HepG2 (cell line): ENCODE data around the gene ST8SIA1. TPM values are rescaled to one million over a fixed set of nuclear protein-coding genes. Genes with fewer than 3 reads are reported as not detected.

Experiments used
- ATAC-seq: fragments of 200-7000 bp; cut with Tn5 transposase; 3 replicates; pipeline ENCODE4 v1.9.1; 2020; ENCODE audit warnings: mild to moderate bottlenecking, moderate library complexity
- BruUV-seq: library from RNA; stranded (reverse); fragments of 400-500 nt; replicated peaks from 2 replicates; lab custom pipeline; 2021; lab: Mats Ljungman, UMichigan
- CTCF ChIA-PET: fragments of 300-600 bp; formaldehyde crosslinking; extraction: SDS; loops from one replicate; lab custom pipeline; 2021; ENCODE audit warnings: low total read pairs, inconsistent platforms, low intra/inter-chr PET ratio; lab: Yijun Ruan, JAX
- POLR2A ChIA-PET: fragments of 350-600 bp; sonication (Branson Sonifier 250); formaldehyde crosslinking; loops from one replicate; lab custom pipeline; 2020; ENCODE audit warnings: antibody characterized with exemption, inconsistent platforms; lab: Yijun Ruan, JAX
- DNase-seq: peaks from one replicate; pipeline ENCODE4 v3.0.0-alpha.2; 2015; ENCODE audit warnings: low spot score
- FAIRE-seq: peaks from 3 replicates; lab custom pipeline; 2011; peaks lifted over from hg19 to GRCh38; lab: Jason Lieb, UNC
- H2AFZ ChIP-seq: one replicate; pipeline ENCODE4 v1.6.1; 2011; ENCODE audit warnings: low read length, inconsistent platforms
- H3K27ac ChIP-seq: fragments of 300-600 bp; 3 replicates; pipeline ENCODE4 v1.8.0; 2011; ENCODE audit warnings: mixed run types, mild to moderate bottlenecking, mixed read lengths, low read length, inconsistent platforms; ENCODE audit not compliant: insufficient read depth; ENCODE audit errors: extremely low read length
- H3K27me3 ChIP-seq, 2 experiments: fragments of 200-600 bp in 1 of 2; 2 replicates in 1 of 2; 3 replicates in 1 of 2; pipeline versions ENCODE4 v1.6.0 to v1.8.0; 2011; ENCODE audit warnings: low read length in 2 of 2, mild to moderate bottlenecking in 2 of 2, moderate library complexity in 2 of 2, inconsistent platforms in 1 of 2; ENCODE audit not compliant: insufficient read depth in 2 of 2, control insufficient read depth in 1 of 2
- H3K36me3 ChIP-seq, 2 experiments: fragments of 200-600 bp in 1 of 2; replicated peaks in 1 of 2; 2 replicates in 1 of 2; 3 replicates in 1 of 2; pipeline versions ENCODE4 v1.5.1 to v1.8.0; 2011; ENCODE audit warnings: low read length in 2 of 2, inconsistent platforms in 1 of 2; ENCODE audit not compliant: insufficient read depth in 2 of 2, control insufficient read depth in 1 of 2
- H3K4me1 ChIP-seq: 2 replicates; pipeline ENCODE4 v1.5.1; 2012; ENCODE audit warnings: low read length, inconsistent platforms; ENCODE audit not compliant: insufficient read depth
- H3K4me2 ChIP-seq: 2 replicates; pipeline ENCODE4 v1.6.0; 2011; ENCODE audit warnings: low read depth, low read length, inconsistent platforms
- H3K4me3 ChIP-seq, 3 experiments: fragments of 200-600 bp in 1 of 3; sonication (generic), shearing (Covaris generic) in 1 of 3; replicated peaks in 1 of 3; 2 replicates each; pipeline ENCODE4 v1.5.1; 2011 to 2016; ENCODE audit warnings: low read length in 3 of 3, inconsistent platforms in 2 of 3, low read depth in 2 of 3, mild to moderate bottlenecking in 2 of 3, control low read depth in 1 of 3, mixed read lengths in 1 of 3; ENCODE audit not compliant: insufficient read depth in 1 of 3
- H3K79me2 ChIP-seq: one replicate; pipeline ENCODE4 v1.6.1; 2011; ENCODE audit warnings: low read length, inconsistent platforms; ENCODE audit not compliant: insufficient read depth
- H3K9ac ChIP-seq: 2 replicates; pipeline ENCODE4 v1.6.0; 2011; ENCODE audit warnings: mild to moderate bottlenecking, low read depth, low read length, inconsistent platforms; ENCODE audit not compliant: insufficient read depth
- H3K9me3 ChIP-seq: 2 replicates; pipeline ENCODE4 v1.5.1; 2012; ENCODE audit warnings: mild to moderate bottlenecking, low read length
- H4K20me1 ChIP-seq: 2 replicates; pipeline ENCODE4 v1.6.0; 2011; ENCODE audit warnings: inconsistent platforms, mild to moderate bottlenecking, low read length, moderate library complexity; ENCODE audit not compliant: insufficient read depth
- BORCS8-MEF2B ChIP-seq: sonication (generic); formaldehyde crosslinking; IDR thresholded peaks from 2 replicates; pipeline ENCODE4 v1.8.0; 2022; ENCODE audit warnings: mild to moderate bottlenecking, missing genetic modification reagents
- FIP1L1 ChIP-seq: fragments of 200-400 bp; formaldehyde crosslinking; IDR thresholded peaks from 2 replicates; pipeline ENCODE4 v1.6.1; 2018; ENCODE audit warnings: low read depth, mild to moderate bottlenecking, low read length, moderate library complexity, borderline replicate concordance; ENCODE audit not compliant: insufficient read depth
- MBNL3 ChIP-seq: fragments of 250-450 bp; sonication (Bioruptor Pico); conservative IDR thresholded peaks from 2 replicates; pipeline ENCODE4 v1.8.0; 2022; ENCODE audit warnings: mild to moderate bottlenecking, inconsistent platforms
- NCOA2 ChIP-seq: sonication (generic); formaldehyde crosslinking; IDR thresholded peaks from 2 replicates; pipeline ENCODE4 v1.8.0; 2022; ENCODE audit warnings: inconsistent platforms
- THAP11 ChIP-seq: IDR thresholded peaks from 2 replicates; pipeline ENCODE4 v1.6.1; 2016; ENCODE audit warnings: missing biosample characterization, missing genetic modification reagents
- ZFP62 ChIP-seq: sonication (generic); formaldehyde crosslinking; IDR thresholded peaks from 2 replicates; pipeline ENCODE4 v1.4.0; 2020; ENCODE audit warnings: missing genetic modification reagents
- ZNF292 ChIP-seq: sonication (generic); formaldehyde crosslinking; IDR thresholded peaks from 2 replicates; pipeline ENCODE4 v1.8.1; 2022; ENCODE audit warnings: mild to moderate bottlenecking, low read depth, missing genetic modification reagents, borderline replicate concordance
- ZNF337 ChIP-seq: sonication (generic); formaldehyde crosslinking; IDR thresholded peaks from 2 replicates; pipeline ENCODE4 v1.5.1; 2020; ENCODE audit warnings: missing genetic modification reagents, low read depth, mild to moderate bottlenecking, borderline replicate concordance
- ZNF354B ChIP-seq: sonication (generic); formaldehyde crosslinking; IDR thresholded peaks from 2 replicates; pipeline ENCODE4 v1.8.0; 2022; ENCODE audit warnings: mild to moderate bottlenecking, missing genetic modification reagents
- ZNF75D ChIP-seq: sonication (generic); formaldehyde crosslinking; IDR thresholded peaks from 2 replicates; pipeline ENCODE4 v1.8.1; 2023; ENCODE audit warnings: missing genetic modification reagents, mild to moderate bottlenecking, borderline replicate concordance
- WGBS: methylation state at CpG from one replicate; pipeline ENCODE4 v1.1.6; 2017; ENCODE audit warnings: low lambda C conversion rate; 5-methylcytosine and 5-hydroxymethylcytosine counted together
- in situ Hi-C: cut with HindIII; loops from 2 replicates; pipeline ENCODE4 v1.10.0; 2017; ENCODE audit warnings: low pct_unique_long_range_greater_than_20kb; ENCODE audit not compliant: extremely low pct_ligation_motif_present
- intact Hi-C: fragments of 100-400 bp; cut with micrococcal nuclease; formaldehyde crosslinking; loops from one replicate; pipeline ENCODE4 v1.10.0; 2022; ENCODE audit not compliant: unreplicated experiment
- polyA plus RNA-seq, 8 experiments: library from polyadenylated mRNA; depleted of rRNA in 3 of 8; stranded (reverse) in 7 of 8; unstranded in 1 of 8; fragments of >200 nt; fragmentation: Illumina TruSeq in 4 of 8; extraction: Trizol in 4 of 8; gene quantifications; 2 replicates each; pipeline versions ENCODE4 v1.2.1 to v1.2.3, GENCODE V29; 2011 to 2016; ENCODE audit warnings: low read depth in 4 of 8, missing spikeins in 1 of 8, mixed read lengths in 1 of 8; ENCODE audit not compliant: insufficient read depth in 1 of 8
- total RNA-seq, 5 experiments: library from RNA; depleted of rRNA; stranded (reverse); fragments of >200 nt; fragmentation: Illumina TruSeq; extraction: Trizol; gene quantifications; 2 replicates each; pipeline ENCODE4 v1.2.3, GENCODE V29; 2016; ENCODE audit warnings: low read depth in 1 of 5
- TF ChIP-seq, protein P1 (sequence below): sonication (generic); formaldehyde crosslinking; IDR thresholded peaks from 2 replicates; pipeline ENCODE4 v1.4.0; 2020; ENCODE audit warnings: missing genetic modification reagents, mild to moderate bottlenecking, borderline replicate concordance
- TF ChIP-seq, protein P2 (sequence below): sonication (generic); formaldehyde crosslinking; conservative IDR thresholded peaks from 2 replicates; pipeline ENCODE4 v1.4.0; 2020; ENCODE audit warnings: missing genetic modification reagents
- TF ChIP-seq, protein P3 (sequence below): sonication (generic); formaldehyde crosslinking; IDR thresholded peaks from 2 replicates; pipeline ENCODE4 v1.8.0; 2022; ENCODE audit warnings: missing genetic modification reagents, mild to moderate bottlenecking, moderate library complexity, borderline replicate concordance

ST8SIA1 gene
- total and polyA plus RNA-seq, 2 of the 13 experiments (the other 11 are each of a cell fraction or from before 2014, with no cell fraction given): not detected

DNA sequence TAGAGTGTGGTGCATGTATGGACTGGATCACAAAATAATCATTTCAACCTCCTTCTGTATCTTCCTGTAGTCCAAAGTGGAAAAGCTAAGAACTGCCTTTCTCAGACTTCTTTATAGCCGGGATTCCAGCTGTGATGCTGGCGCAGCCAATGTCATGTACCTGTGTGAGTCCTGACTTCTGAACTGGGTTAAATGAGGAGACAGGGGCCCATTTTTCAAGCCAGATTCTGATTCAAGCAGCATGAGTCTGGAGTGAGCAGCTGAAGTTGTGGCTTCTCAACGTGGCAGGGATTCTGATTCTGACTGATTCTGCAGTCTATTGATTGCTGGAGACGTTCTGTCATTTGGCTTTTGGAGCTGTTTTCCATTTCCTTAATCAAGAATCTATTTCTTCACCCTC, 111.2 kb downstream of the ST8SIA1 start:
- ATAC-seq (no peak), DNase-seq (no peak), FAIRE-seq (no peak)
- no peaks in the 10 kb centered on the region for H3K36me3 ChIP-seq
- intact Hi-C loops: no loop called here
- no peak overlapping the region for H3K4me3 ChIP-seq
- no peak overlapping the region for H3K9ac ChIP-seq
- H3K9me3 ChIP-seq: no peaks in the 10 kb centered on the region
- TF ChIP-seq, protein P1, sequence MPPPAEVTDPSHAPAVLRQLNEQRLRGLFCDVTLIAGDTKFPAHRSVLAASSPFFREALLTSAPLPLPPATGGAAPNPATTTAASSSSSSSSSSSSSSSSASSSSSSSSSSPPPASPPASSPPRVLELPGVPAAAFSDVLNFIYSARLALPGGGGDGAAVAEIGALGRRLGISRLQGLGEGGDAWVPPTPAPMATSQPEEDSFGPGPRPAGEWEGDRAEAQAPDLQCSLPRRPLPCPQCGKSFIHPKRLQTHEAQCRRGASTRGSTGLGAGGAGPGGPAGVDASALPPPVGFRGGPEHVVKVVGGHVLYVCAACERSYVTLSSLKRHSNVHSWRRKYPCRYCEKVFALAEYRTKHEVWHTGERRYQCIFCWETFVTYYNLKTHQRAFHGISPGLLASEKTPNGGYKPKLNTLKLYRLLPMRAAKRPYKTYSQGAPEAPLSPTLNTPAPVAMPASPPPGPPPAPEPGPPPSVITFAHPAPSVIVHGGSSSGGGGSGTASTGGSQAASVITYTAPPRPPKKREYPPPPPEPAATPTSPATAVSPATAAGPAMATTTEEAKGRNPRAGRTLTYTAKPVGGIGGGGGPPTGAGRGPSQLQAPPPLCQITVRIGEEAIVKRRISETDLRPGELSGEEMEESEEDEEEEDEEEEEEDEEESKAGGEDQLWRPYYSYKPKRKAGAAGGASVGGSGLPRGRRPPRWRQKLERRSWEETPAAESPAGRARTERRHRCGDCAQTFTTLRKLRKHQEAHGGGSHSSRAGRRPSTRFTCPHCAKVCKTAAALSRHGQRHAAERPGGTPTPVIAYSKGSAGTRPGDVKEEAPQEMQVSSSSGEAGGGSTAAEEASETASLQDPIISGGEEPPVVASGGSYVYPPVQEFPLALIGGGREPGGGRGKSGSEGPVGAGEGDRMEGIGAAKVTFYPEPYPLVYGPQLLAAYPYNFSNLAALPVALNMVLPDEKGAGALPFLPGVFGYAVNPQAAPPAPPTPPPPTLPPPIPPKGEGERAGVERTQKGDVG (CRISPR knock-in tag): no peak
- TF ChIP-seq MBNL3 (no peak), ZNF75D (CRISPR knock-in tag) (no peak), FIP1L1 (no peak), ZNF337 (no peak), ZFP62 (CRISPR knock-in tag) (no peak), ZNF292 (CRISPR knock-in tag) (no peak), NCOA2 (no peak), THAP11 (CRISPR knock-in tag) (no peak), ZNF354B (CRISPR knock-in tag) (no peak), BORCS8-MEF2B (CRISPR knock-in tag) (no peak)
- TF ChIP-seq, protein P2, sequence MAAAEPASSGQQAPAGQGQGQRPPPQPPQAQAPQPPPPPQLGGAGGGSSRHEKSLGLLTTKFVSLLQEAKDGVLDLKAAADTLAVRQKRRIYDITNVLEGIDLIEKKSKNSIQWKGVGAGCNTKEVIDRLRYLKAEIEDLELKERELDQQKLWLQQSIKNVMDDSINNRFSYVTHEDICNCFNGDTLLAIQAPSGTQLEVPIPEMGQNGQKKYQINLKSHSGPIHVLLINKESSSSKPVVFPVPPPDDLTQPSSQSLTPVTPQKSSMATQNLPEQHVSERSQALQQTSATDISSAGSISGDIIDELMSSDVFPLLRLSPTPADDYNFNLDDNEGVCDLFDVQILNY: no peak
- TF ChIP-seq, protein P3, sequence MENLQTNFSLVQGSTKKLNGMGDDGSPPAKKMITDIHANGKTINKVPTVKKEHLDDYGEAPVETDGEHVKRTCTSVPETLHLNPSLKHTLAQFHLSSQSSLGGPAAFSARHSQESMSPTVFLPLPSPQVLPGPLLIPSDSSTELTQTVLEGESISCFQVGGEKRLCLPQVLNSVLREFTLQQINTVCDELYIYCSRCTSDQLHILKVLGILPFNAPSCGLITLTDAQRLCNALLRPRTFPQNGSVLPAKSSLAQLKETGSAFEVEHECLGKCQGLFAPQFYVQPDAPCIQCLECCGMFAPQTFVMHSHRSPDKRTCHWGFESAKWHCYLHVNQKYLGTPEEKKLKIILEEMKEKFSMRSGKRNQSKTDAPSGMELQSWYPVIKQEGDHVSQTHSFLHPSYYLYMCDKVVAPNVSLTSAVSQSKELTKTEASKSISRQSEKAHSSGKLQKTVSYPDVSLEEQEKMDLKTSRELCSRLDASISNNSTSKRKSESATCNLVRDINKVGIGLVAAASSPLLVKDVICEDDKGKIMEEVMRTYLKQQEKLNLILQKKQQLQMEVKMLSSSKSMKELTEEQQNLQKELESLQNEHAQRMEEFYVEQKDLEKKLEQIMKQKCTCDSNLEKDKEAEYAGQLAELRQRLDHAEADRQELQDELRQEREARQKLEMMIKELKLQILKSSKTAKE (CRISPR knock-in tag): no peak
- H3K4me1 ChIP-seq: no peaks in the 10 kb centered on the region
- no peak overlapping the region for H2AFZ ChIP-seq
- no peak overlapping the region for H3K27ac ChIP-seq
- no TSS peak for BruUV-seq
- 2% methylated on average over 4 of the region's 4 CpGs for WGBS
- H4K20me1 ChIP-seq: no peaks in the 10 kb centered on the region
- H3K4me2 ChIP-seq: no peak overlapping the region
- H3K27me3 ChIP-seq: no peaks in the 10 kb centered on the region
- H3K79me2 ChIP-seq: no peaks in the 10 kb centered on the region
- ChIA-PET CTCF (no interaction called here), POLR2A (no interaction called here)
- in situ Hi-C loops: no loop called here
